BLaER1 (cell line): ENCODE data around the gene COL10A1.

ENCODE experiments used
- H3K27ac ChIP-seq: shearing (Covaris generic); formaldehyde crosslinking; 2 replicates; pipeline ENCODE4 v1.8.1; 2022
- H3K27me3 ChIP-seq: shearing (Covaris generic); formaldehyde crosslinking; 2 replicates; pipeline ENCODE4 v1.8.1; 2022
- H3K36me3 ChIP-seq: shearing (Covaris generic); formaldehyde crosslinking; 2 replicates; pipeline ENCODE4 v1.8.1; 2022
- H3K4me1 ChIP-seq: shearing (Covaris generic); formaldehyde crosslinking; 2 replicates; pipeline ENCODE4 v1.8.1; 2022
- H3K4me2 ChIP-seq: shearing (Covaris generic); formaldehyde crosslinking; 2 replicates; pipeline ENCODE4 v1.8.1; 2022
- H3K4me3 ChIP-seq: shearing (Covaris generic); formaldehyde crosslinking; 2 replicates; pipeline ENCODE4 v1.8.1; 2022
- H3K9ac ChIP-seq: shearing (Covaris generic); formaldehyde crosslinking; 2 replicates; pipeline ENCODE4 v1.8.1; 2022
- H3K9me3 ChIP-seq: shearing (Covaris generic); formaldehyde crosslinking; 2 replicates; pipeline ENCODE4 v1.8.1; 2022
- H4K20me1 ChIP-seq: shearing (Covaris generic); formaldehyde crosslinking; 2 replicates; pipeline ENCODE4 v1.8.1; 2022
- Cebpa-rat ChIP-seq: shearing (Covaris generic); IDR thresholded peaks from 2 replicates; pipeline ENCODE4 v1.8.1; 2022

The COL10A1 gene

GRCh38 chr6:116070616-116071389 lies 55.1 kb downstream of the COL10A1 start:
- Histone ChIP-seq H3K27me3 (no peaks in the 10 kb centered on the region), H4K20me1 (no peaks in the 10 kb centered on the region), H3K4me2 (no peak overlapping the region), H3K9ac (no peak overlapping the region), H3K9me3 (no peaks in the 10 kb centered on the region), H3K27ac (no peak overlapping the region), H3K4me1 (no peaks in the 10 kb centered on the region), H3K4me3 (no peak overlapping the region), H3K36me3 (no peaks in the 10 kb centered on the region)
- TF ChIP-seq Cebpa-rat: no peak

- H3K4me1 ChIP-seq: no peaks in the 10 kb centered on the region
- H3K36me3 ChIP-seq: no peaks in the 10 kb centered on the region
- H3K9me3 ChIP-seq: no peaks in the 10 kb centered on the region
- H3K27me3 ChIP-seq: no peaks in the 10 kb centered on the region
- no peak overlapping the region for H3K9ac ChIP-seq
- TF ChIP-seq Cebpa-rat: no peak
- no peak overlapping the region for H3K4me2 ChIP-seq
- no peak overlapping the region for H3K4me3 ChIP-seq
- H4K20me1 ChIP-seq: no peaks in the 10 kb centered on the region
- H3K27ac ChIP-seq: no peak overlapping the region
Measured at GRCh38 chr6:116070101-116070500, 55.8 kb downstream of the COL10A1 start.
